OCI-LY7 (cell line): ENCODE data around the gene E2F6. TPM values are rescaled to one million over a fixed set of nuclear protein-coding genes. Genes with fewer than 3 reads are reported as not detected.

ENCODE experiments used
- BruUV-seq: library from RNA; stranded (reverse); fragments of 400-500 nt; replicated peaks from 2 replicates; lab custom pipeline; 2021; lab: Mats Ljungman, UMichigan
- CTCF ChIA-PET: fragments of 300-600 bp; sonication (Branson Sonifier 250); formaldehyde crosslinking; loops from one replicate; lab custom pipeline; 2022; ENCODE audit warnings: antibody characterized with exemption; ENCODE audit not compliant: unreplicated experiment; lab: Charles Lee
- POLR2A ChIA-PET: fragments of 300-600 bp; sonication (Branson Sonifier 250); formaldehyde crosslinking; loops from one replicate; lab custom pipeline; 2022; ENCODE audit warnings: antibody characterized with exemption; lab: Charles Lee
- DNase-seq: peaks from one replicate; pipeline ENCODE4 v3.0.0-alpha.2; 2015; ENCODE audit warnings: low spot score
- H2AFZ ChIP-seq: fragments of 200-600 bp; sonication (generic), shearing (Covaris generic); 2 replicates; pipeline ENCODE4 v1.6.1; 2014; ENCODE audit warnings: mild to moderate bottlenecking, antibody characterized with exemption, low read length, moderate library complexity
- H3K27ac ChIP-seq: fragments of 200-600 bp; sonication (generic); 2 replicates; pipeline ENCODE4 v1.5.1; 2014; ENCODE audit warnings: mixed run types, low read depth, mild to moderate bottlenecking, moderate library complexity, low read length, inconsistent platforms; ENCODE audit not compliant: poor library complexity, severe bottlenecking
- H3K36me3 ChIP-seq: fragments of 200-600 bp; sonication (generic); 2 replicates; pipeline ENCODE4 v1.6.1; 2014; ENCODE audit warnings: mild to moderate bottlenecking, antibody characterized with exemption, low read length, moderate library complexity, mixed read lengths; ENCODE audit not compliant: insufficient read depth
- H3K4me1 ChIP-seq: fragments of 200-600 bp; sonication (generic); 2 replicates; pipeline ENCODE4 v1.5.1; 2014; ENCODE audit warnings: mild to moderate bottlenecking, low read length; ENCODE audit not compliant: insufficient read depth, poor library complexity, severe bottlenecking
- H3K4me2 ChIP-seq: fragments of 200-600 bp; sonication (generic); 2 replicates; pipeline ENCODE4 v1.6.1; 2014; ENCODE audit warnings: mild to moderate bottlenecking, low read length
- H3K4me3 ChIP-seq: fragments of 200-600 bp; sonication (generic); 2 replicates; pipeline ENCODE4 v1.5.1; 2014; ENCODE audit warnings: mild to moderate bottlenecking, low read depth, low read length; ENCODE audit not compliant: poor library complexity, severe bottlenecking
- H3K79me2 ChIP-seq: fragments of 200-600 bp; sonication (generic); 2 replicates; pipeline ENCODE4 v1.6.1; 2016; ENCODE audit warnings: low read depth, mild to moderate bottlenecking, low read length, moderate library complexity, mixed read lengths; ENCODE audit not compliant: insufficient read depth
- H3K9me2 ChIP-seq: fragments of 200-600 bp; sonication (generic); 2 replicates; pipeline ENCODE4 v1.6.1; 2016; ENCODE audit warnings: mild to moderate bottlenecking, low read length, mixed read lengths; ENCODE audit not compliant: insufficient read depth
- H3K9me3 ChIP-seq: fragments of 200-600 bp; sonication (generic); 2 replicates; pipeline ENCODE4 v1.6.1; 2014; ENCODE audit warnings: mild to moderate bottlenecking, mixed run types, low read length, mixed read lengths
- H4K20me1 ChIP-seq: fragments of 200-600 bp; sonication (generic); 2 replicates; pipeline ENCODE4 v1.6.1; 2014; ENCODE audit warnings: mild to moderate bottlenecking, antibody characterized with exemption, low read length, moderate library complexity, mixed read lengths; ENCODE audit not compliant: insufficient read depth
- EZH2phosphoT487 ChIP-seq: fragments of 200-600 bp; sonication (generic); IDR thresholded peaks from 2 replicates; pipeline ENCODE4 v1.6.1; 2018; ENCODE audit warnings: low read depth, borderline replicate concordance, mild to moderate bottlenecking, mixed run types, antibody characterized with exemption, low read length, moderate library complexity, mixed read lengths
- intact Hi-C: fragments of 100-400 bp; cut with micrococcal nuclease; formaldehyde crosslinking; loops from one replicate; pipeline ENCODE4 v1.10.0; 2022; ENCODE audit not compliant: unreplicated experiment
- total RNA-seq, 2 experiments: library from RNA; depleted of rRNA in 1 of 2; stranded (reverse); fragments of >200 nt in 1 of 2; shearing (Covaris generic) in 1 of 2; gene quantifications; 2 replicates each; pipeline ENCODE4 v1.2.3, GENCODE V29; 2014 to 2022
- TF ChIP-seq, protein P1 (sequence below): fragments of 200-600 bp; sonication (generic); conservative IDR thresholded peaks from 2 replicates; pipeline ENCODE4 v1.5.1; 2014; ENCODE audit warnings: mild to moderate bottlenecking, antibody characterized with exemption, low read length, moderate library complexity, mixed read lengths

The E2F6 gene
- total RNA-seq, 2 experiments from 2014 or later = 12.4 to 14.3 TPM

GRCh38 chr2:11421863-11422490 is 44.0 kb downstream of the E2F6 start:
- Histone ChIP-seq H3K4me1 (no peaks in the 10 kb centered on the region), H3K9me2 (no peaks in the 10 kb centered on the region), H2AFZ (no peak overlapping the region), H3K4me2 (no peak overlapping the region), H3K36me3 (no peaks in the 10 kb centered on the region), H4K20me1 (no peaks in the 10 kb centered on the region), H3K9me3 (peaks cover 10% of the 10 kb centered on the region), H3K79me2 (no peaks in the 10 kb centered on the region), H3K27ac (no peak overlapping the region), H3K4me3 (no peak overlapping the region)
- TF ChIP-seq, protein P1, sequence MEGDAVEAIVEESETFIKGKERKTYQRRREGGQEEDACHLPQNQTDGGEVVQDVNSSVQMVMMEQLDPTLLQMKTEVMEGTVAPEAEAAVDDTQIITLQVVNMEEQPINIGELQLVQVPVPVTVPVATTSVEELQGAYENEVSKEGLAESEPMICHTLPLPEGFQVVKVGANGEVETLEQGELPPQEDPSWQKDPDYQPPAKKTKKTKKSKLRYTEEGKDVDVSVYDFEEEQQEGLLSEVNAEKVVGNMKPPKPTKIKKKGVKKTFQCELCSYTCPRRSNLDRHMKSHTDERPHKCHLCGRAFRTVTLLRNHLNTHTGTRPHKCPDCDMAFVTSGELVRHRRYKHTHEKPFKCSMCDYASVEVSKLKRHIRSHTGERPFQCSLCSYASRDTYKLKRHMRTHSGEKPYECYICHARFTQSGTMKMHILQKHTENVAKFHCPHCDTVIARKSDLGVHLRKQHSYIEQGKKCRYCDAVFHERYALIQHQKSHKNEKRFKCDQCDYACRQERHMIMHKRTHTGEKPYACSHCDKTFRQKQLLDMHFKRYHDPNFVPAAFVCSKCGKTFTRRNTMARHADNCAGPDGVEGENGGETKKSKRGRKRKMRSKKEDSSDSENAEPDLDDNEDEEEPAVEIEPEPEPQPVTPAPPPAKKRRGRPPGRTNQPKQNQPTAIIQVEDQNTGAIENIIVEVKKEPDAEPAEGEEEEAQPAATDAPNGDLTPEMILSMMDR = no peak
- no peak for DNase-seq
- intact Hi-C loops = no loop called here
- ChIA-PET POLR2A (no interaction called here), CTCF (no interaction called here)
- no TSS peak for BruUV-seq

DNA sequence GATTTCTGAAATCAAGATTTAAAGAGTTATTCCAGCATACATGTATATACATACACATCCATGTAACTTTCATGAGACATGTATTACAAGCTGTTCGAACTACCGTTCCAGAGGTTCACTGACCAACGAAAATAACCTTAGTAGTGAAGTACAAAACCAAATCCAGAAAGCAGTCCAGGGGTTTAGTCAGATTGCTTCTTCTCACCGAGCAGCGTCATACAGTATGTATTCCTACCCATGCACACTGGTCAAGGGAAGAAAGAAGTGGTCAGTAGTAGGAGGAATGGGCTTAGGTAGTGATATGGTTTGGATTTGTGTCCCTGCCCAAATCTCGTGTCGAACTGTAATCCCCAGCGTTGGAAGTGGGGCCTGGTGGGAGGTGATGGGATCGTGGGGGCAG is 45.3 kb downstream of the E2F6 start:
- Histone ChIP-seq H2AFZ (no peak overlapping the region), H3K9me2 (no peaks in the 10 kb centered on the region), H3K4me3 (no peak overlapping the region), H3K4me2 (no peak overlapping the region), H3K9me3 (peaks cover 10% of the 10 kb centered on the region), H3K27ac (no peak overlapping the region), H3K79me2 (no peaks in the 10 kb centered on the region), H3K4me1 (no peaks in the 10 kb centered on the region), H4K20me1 (no peaks in the 10 kb centered on the region), H3K36me3 (no peaks in the 10 kb centered on the region)
- intact Hi-C loops = no loop called here
- no peak for DNase-seq
- TF ChIP-seq, protein P1 = no peak
- no peak for TF ChIP-seq EZH2phosphoT487
- ChIA-PET POLR2A (no interaction called here), CTCF (no interaction called here)
- no TSS peak for BruUV-seq

GRCh38 chr2:11420190-11420589 is 45.8 kb downstream of the E2F6 start:
- Histone ChIP-seq H3K4me3 (no peak overlapping the region), H3K4me2 (no peak overlapping the region), H3K27ac (no peak overlapping the region), H3K79me2 (no peaks in the 10 kb centered on the region), H3K9me3 (peaks cover 10% of the 10 kb centered on the region), H4K20me1 (no peaks in the 10 kb centered on the region), H3K4me1 (no peaks in the 10 kb centered on the region), H3K36me3 (no peaks in the 10 kb centered on the region), H3K9me2 (no peaks in the 10 kb centered on the region), H2AFZ (no peak overlapping the region)
- BruUV-seq = no TSS peak
- intact Hi-C loops = no loop called here
- no peak for TF ChIP-seq EZH2phosphoT487
- TF ChIP-seq, protein P1 = no peak
- ChIA-PET CTCF (no interaction called here), POLR2A (interaction anchor here (0.5 to 0.9 kb wide), 4 partner anchors 148 to 323 kb away, joined by 3 to 5 read pairs (median 4); no protein-coding TSS in a partner anchor)
- no peak for DNase-seq
